K562 (cell line): ENCODE data around the gene ADRA2A. TPM values are rescaled to one million over a fixed set of nuclear protein-coding genes. Genes with fewer than 3 reads are reported as not detected.

Experiments used
- ATAC-seq: fragments of 200-7000 bp; cut with Tn5 transposase; 3 replicates; pipeline ENCODE4 v1.9.1; 2020; ENCODE audit warnings: moderate library complexity
- BruUV-seq: library from RNA; stranded (reverse); fragments of 400-500 nt; replicated peaks from 2 replicates; lab custom pipeline; 2021; lab: Mats Ljungman, UMichigan
- CTCF ChIA-PET: fragments of 300-600 bp; formaldehyde crosslinking; extraction: SDS; loops from one replicate; lab custom pipeline; 2021; ENCODE audit warnings: low intra/inter-chr PET ratio; lab: Yijun Ruan, JAX
- POLR2A ChIA-PET: fragments of 300-600, 350-650 bp; sonication (Branson Sonifier 250); formaldehyde crosslinking; extraction: SDS; loops from one replicate; lab custom pipeline; 2021; ENCODE audit warnings: antibody characterized with exemption, inconsistent platforms; lab: Yijun Ruan, JAX
- DNase-seq, 4 experiments: peaks; one replicate each; pipeline versions ENCODE4 v3.0.0 to v3.0.0-alpha.2; 2011 to 2018; ENCODE audit warnings: low spot score in 3 of 4, mixed read lengths in 3 of 4; ENCODE audit errors: extremely low read depth in 1 of 4
- FAIRE-seq: peaks from 2 replicates; lab custom pipeline; 2011; peaks lifted over from hg19 to GRCh38; lab: Jason Lieb, UNC
- H2AFZ ChIP-seq: 2 replicates; pipeline ENCODE4 v1.6.0; 2011; ENCODE audit warnings: low read depth, low read length, control low read depth, inconsistent platforms
- H3K27ac ChIP-seq: fragments of 200-600 bp; 3 replicates; pipeline ENCODE4 v1.8.0; 2011; ENCODE audit warnings: low read depth, mild to moderate bottlenecking, control low read depth, inconsistent platforms, low read length, moderate library complexity, mixed read lengths; ENCODE audit errors: extremely low read depth
- H3K27me3 ChIP-seq, 2 experiments: fragments of 300-600 bp in 1 of 2; 2 replicates in 1 of 2; 3 replicates in 1 of 2; pipeline versions ENCODE4 v1.6.0 to v1.8.0; 2011; ENCODE audit warnings: inconsistent platforms in 2 of 2, low read length in 2 of 2, mild to moderate bottlenecking in 1 of 2, mixed read lengths in 1 of 2, moderate library complexity in 1 of 2; ENCODE audit not compliant: control insufficient read depth in 2 of 2, insufficient read depth in 2 of 2
- H3K36me3 ChIP-seq: fragments of 300-600 bp; 3 replicates; pipeline ENCODE4 v1.8.0; 2011; ENCODE audit warnings: mild to moderate bottlenecking, low read length, inconsistent platforms; ENCODE audit not compliant: control insufficient read depth, insufficient read depth
- H3K4me1 ChIP-seq, 2 experiments: fragments of 200-600 bp in 1 of 2; replicated peaks in 1 of 2; 2 replicates in 1 of 2; 3 replicates in 1 of 2; pipeline versions ENCODE4 v1.5.1 to v1.8.0; 2011; ENCODE audit warnings: inconsistent platforms in 2 of 2, low read length in 2 of 2, mild to moderate bottlenecking in 1 of 2, mixed read lengths in 1 of 2, moderate library complexity in 1 of 2; ENCODE audit not compliant: control insufficient read depth in 2 of 2, insufficient read depth in 2 of 2
- H3K4me2 ChIP-seq: 2 replicates; pipeline ENCODE4 v1.6.1; 2011; ENCODE audit warnings: low read length, control low read depth, inconsistent platforms, mixed read lengths; ENCODE audit not compliant: insufficient read depth
- H3K4me3 ChIP-seq: fragments of 200-600 bp; sonication (generic), shearing (Covaris generic); 2 replicates; pipeline ENCODE4 v1.5.1; 2016; ENCODE audit warnings: control low read depth, inconsistent platforms
- H3K79me2 ChIP-seq: fragments of 200-600 bp; 3 replicates; pipeline ENCODE4 v1.8.0; 2011; ENCODE audit warnings: low read length, inconsistent platforms; ENCODE audit not compliant: control insufficient read depth, insufficient read depth
- H3K9ac ChIP-seq, 2 experiments: 2 replicates each; pipeline versions ENCODE4 v1.6.0 to v1.6.1; 2011; ENCODE audit warnings: low read depth in 2 of 2, low read length in 2 of 2, control low read depth in 1 of 2, inconsistent platforms in 1 of 2, mild to moderate bottlenecking in 1 of 2, mixed read lengths in 1 of 2; ENCODE audit not compliant: insufficient read depth in 1 of 2
- H3K9me1 ChIP-seq: one replicate; pipeline ENCODE4 v1.6.0; 2011; ENCODE audit warnings: inconsistent platforms, mild to moderate bottlenecking, low read length, moderate library complexity; ENCODE audit not compliant: control insufficient read depth, insufficient read depth
- H3K9me3 ChIP-seq: replicated peaks from 2 replicates; pipeline ENCODE4 v1.5.1; 2011; ENCODE audit warnings: low read depth, low read length, inconsistent platforms; ENCODE audit not compliant: control insufficient read depth, insufficient read depth
- H4K20me1 ChIP-seq: replicated peaks from 2 replicates; pipeline ENCODE4 v1.6.1; 2011; ENCODE audit warnings: low read length, inconsistent platforms, mixed read lengths; ENCODE audit not compliant: control insufficient read depth, insufficient read depth
- ESRRA ChIP-seq: fragments of 450-650 bp; IDR thresholded peaks from 2 replicates; pipeline ENCODE4 v1.6.1; 2014; ENCODE audit warnings: low read depth, mild to moderate bottlenecking, moderate library complexity, borderline replicate concordance
- MTA2 ChIP-seq: fragments of 450-650 bp; IDR thresholded peaks from 2 replicates; pipeline ENCODE4 v1.6.1; 2016; ENCODE audit warnings: low read depth
- RFX1 ChIP-seq: fragments of 450-650 bp; IDR thresholded peaks from 2 replicates; pipeline ENCODE4 v1.6.1; 2016; ENCODE audit warnings: mild to moderate bottlenecking, moderate library complexity
- TEAD4 ChIP-seq, 2 experiments: sonication (generic) in 1 of 2; formaldehyde crosslinking in 1 of 2; IDR thresholded peaks; 2 replicates each; pipeline versions ENCODE4 v1.6.1 to v1.8.0; 2012 to 2022; ENCODE audit warnings: borderline replicate concordance in 1 of 2, inconsistent platforms in 1 of 2, low read length in 1 of 2, mild to moderate bottlenecking in 1 of 2, missing genetic modification reagents in 1 of 2
- WGBS: fragments of 100-300 bp; shearing (Covaris generic); methylation state at CpG from one replicate; pipeline ENCODE4 v1.1.6; 2016; ENCODE audit warnings: low coverage, mixed read lengths; ENCODE audit not compliant: insufficient coverage; ENCODE audit errors: missing lambda C conversion rate; 5-methylcytosine and 5-hydroxymethylcytosine counted together
- in situ Hi-C: fragments of 300-500 bp; cut with MboI; formaldehyde crosslinking; loops from 4 replicates; pipeline ENCODE4 v1.15.0; 2018; ENCODE audit warnings: inconsistent platforms, mixed read lengths
- intact Hi-C: fragments of 100-400 bp; cut with micrococcal nuclease; formaldehyde crosslinking; loops from 2 replicates; pipeline ENCODE4 v1.14.2; 2022
- polyA plus RNA-seq, 8 experiments: library from polyadenylated mRNA; depleted of rRNA in 4 of 8; stranded (reverse) in 5 of 8; unstranded in 3 of 8; fragments of >200 nt; fragmentation: Nextera tagmentation in 2 of 8; fragmentation: Illumina TruSeq in 1 of 8; extraction: Ambion mirVana in 2 of 8; extraction: Trizol in 1 of 8; gene quantifications; 2 replicates each; pipeline versions ENCODE4 v1.2.1 to v1.2.3, GENCODE V29; 2011 to 2014; ENCODE audit warnings: inconsistent platforms in 1 of 8, missing spikeins in 1 of 8
- total RNA-seq, 7 experiments: library from RNA; depleted of rRNA in 6 of 7; stranded (reverse); fragments of >200 nt in 6 of 7; fragmentation: Illumina TruSeq in 2 of 7; extraction: Trizol in 2 of 7; gene quantifications; 2 replicates each; pipeline versions ENCODE4 v1.2.1 to v1.2.3, GENCODE V29; 2011 to 2021; ENCODE audit warnings: low replicate concordance in 1 of 7
- TF ChIP-seq, protein P1 (sequence below): fragments of 450-650 bp; IDR thresholded peaks from 2 replicates; pipeline ENCODE4 v1.6.1; 2018; ENCODE audit warnings: mild to moderate bottlenecking, low read depth; ENCODE audit not compliant: partially characterized antibody
- TF ChIP-seq, protein P2 (sequence below): fragments of 450-650 bp; IDR thresholded peaks from 2 replicates; pipeline ENCODE4 v1.6.1; 2016; ENCODE audit warnings: missing biosample characterization, missing genetic modification characterization

ADRA2A gene
- total and polyA plus RNA-seq, 9 of the 15 experiments (the other 6 are each of a cell fraction or from before 2014, with no cell fraction given): not detected

DNA sequence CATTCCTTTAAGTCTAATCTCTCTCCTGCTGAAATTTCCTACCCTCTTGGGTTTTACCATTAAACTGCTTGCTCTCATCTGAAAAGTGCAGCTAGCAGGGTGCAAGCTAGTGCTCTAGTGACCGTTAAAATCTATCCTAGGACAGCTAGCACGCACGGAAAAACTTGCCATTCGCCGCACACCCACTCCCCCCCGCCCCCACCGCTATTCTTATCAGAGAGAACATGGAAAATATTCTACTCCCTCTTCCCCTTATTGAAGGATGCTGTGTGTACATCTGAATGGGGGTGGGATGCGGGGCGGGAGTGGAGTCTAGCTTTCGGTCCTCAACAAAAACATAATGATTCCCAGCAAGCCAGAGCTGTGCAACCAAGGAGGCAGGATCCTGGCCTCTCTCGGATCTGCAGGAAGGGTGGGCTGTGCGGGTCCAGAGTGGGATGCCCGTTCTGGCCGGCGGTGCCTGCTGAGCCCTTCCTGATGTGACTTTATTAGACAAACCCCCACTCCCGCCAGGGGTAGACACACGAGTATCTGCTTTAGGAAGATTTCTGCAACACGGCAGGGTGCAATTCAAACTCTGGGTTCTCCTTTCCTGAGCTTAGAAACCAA is 1.1 kb upstream of the ADRA2A start:
- H3K27ac ChIP-seq: no peak overlapping the region
- WGBS: 1% methylated on average over 12 of the region's 18 CpGs
- DNase-seq: no peak
- TF ChIP-seq, protein P1, sequence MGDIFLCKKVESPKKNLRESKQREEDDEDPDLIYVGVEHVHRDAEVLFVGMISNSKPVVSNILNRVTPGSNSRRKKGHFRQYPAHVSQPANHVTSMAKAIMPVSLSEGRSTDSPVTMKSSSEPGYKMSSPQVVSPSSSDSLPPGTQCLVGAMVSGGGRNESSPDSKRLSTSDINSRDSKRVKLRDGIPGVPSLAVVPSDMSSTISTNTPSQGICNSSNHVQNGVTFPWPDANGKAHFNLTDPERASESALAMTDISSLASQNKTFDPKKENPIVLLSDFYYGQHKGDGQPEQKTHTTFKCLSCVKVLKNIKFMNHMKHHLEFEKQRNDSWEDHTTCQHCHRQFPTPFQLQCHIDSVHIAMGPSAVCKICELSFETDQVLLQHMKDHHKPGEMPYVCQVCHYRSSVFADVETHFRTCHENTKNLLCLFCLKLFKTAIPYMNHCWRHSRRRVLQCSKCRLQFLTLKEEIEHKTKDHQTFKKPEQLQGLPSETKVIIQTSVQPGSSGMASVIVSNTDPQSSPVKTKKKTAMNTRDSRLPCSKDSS: no peak
- no peak for TF ChIP-seq ESRRA
- TF ChIP-seq TEAD4 (IDR thresholded peaks at IDR 0.05; ENCODE audit: low read length): no peak
- TF ChIP-seq TEAD4 (CRISPR knock-in tag; IDR thresholded peaks at IDR 0.05; ENCODE audit: borderline replicate concordance): no peak
- no peak for TF ChIP-seq RFX1
- no peak for TF ChIP-seq MTA2
- TF ChIP-seq, protein P2, sequence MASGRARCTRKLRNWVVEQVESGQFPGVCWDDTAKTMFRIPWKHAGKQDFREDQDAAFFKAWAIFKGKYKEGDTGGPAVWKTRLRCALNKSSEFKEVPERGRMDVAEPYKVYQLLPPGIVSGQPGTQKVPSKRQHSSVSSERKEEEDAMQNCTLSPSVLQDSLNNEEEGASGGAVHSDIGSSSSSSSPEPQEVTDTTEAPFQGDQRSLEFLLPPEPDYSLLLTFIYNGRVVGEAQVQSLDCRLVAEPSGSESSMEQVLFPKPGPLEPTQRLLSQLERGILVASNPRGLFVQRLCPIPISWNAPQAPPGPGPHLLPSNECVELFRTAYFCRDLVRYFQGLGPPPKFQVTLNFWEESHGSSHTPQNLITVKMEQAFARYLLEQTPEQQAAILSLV (tag): no peak
- no peak overlapping the region for H3K9ac ChIP-seq
- no peak overlapping the region for H3K4me3 ChIP-seq
- peaks cover 0 to 9% of the 10 kb centered on the region in 2 experiments; a peak in 1 of 5 replicates for H3K4me1 ChIP-seq
- in situ Hi-C loops: no loop called here
- POLR2A ChIA-PET: interaction anchor here (1.0 kb wide), 1 partner anchor 42 kb away, joined by 3 read pairs; no protein-coding TSS in a partner anchor
- FAIRE-seq: no peak
- H3K9me1 ChIP-seq: no peaks in the 10 kb centered on the region
- H4K20me1 ChIP-seq: no peaks in the 10 kb centered on the region
- no peak overlapping the region; the same call in 1 of the 2 replicates for H3K4me2 ChIP-seq
- CTCF ChIA-PET: interaction anchor here (0.6 to 0.9 kb wide), 3 partner anchors 55 to 984 kb away, joined by 3 to 7 read pairs (median 4); no protein-coding TSS in a partner anchor
- BruUV-seq: no TSS peak
- intact Hi-C loops: loop anchor here (1.0 kb wide), 1 partner anchor 132 kb away; no protein-coding TSS in a partner anchor
- peak overlapping the region; percentile 31; the same call in 1 of the 2 replicates for H2AFZ ChIP-seq
- H3K9me3 ChIP-seq: no peaks in the 10 kb centered on the region
- H3K27me3 ChIP-seq: no peaks in the 10 kb centered on the region
- no peak for ATAC-seq
- no peaks in the 10 kb centered on the region for H3K79me2 ChIP-seq
- H3K36me3 ChIP-seq: no peaks in the 10 kb centered on the region
